Measurements from ENCODE around the gene IGF2.

GRCh38 chr11:2127482-2128129 is 11.6 kb downstream of the IGF2 start:
- TF ChIP-seq REST (IDR thresholded peaks at IDR 0.05; ENCODE audit: low read depth, low read length) (no peak), CTCF (IDR thresholded peaks at IDR 0.05 in 2 of 3, conservative IDR thresholded peaks at IDR 0.05 in 1 of 3; ENCODE audit: control insufficient read depth in 2 of 3, extremely low read depth in 1 of 3, insufficient read depth in 1 of 3, low read depth in 3 of 3, low read length in 3 of 3) (no peak), CEBPB (IDR thresholded peaks at IDR 0.05; ENCODE audit: borderline replicate concordance in 1 of 2, low read depth in 2 of 2, low read length in 2 of 2) (no peak), ZSCAN29 (IDR thresholded peaks at IDR 0.05) (no peak), NRF1 (conservative IDR thresholded peaks at IDR 0.05; ENCODE audit: low read depth, low read length) (no peak), GABPA (IDR thresholded peaks at IDR 0.05; ENCODE audit: low read depth) (no peak)

Measured in GM12878 (cell line).